Measurements from ENCODE around the gene CIDEC.
"Not testable (repeated sequence)": the region's sequence is repeated elsewhere in the genome, so short reads cannot be mapped to it uniquely, and the experiment has no call there.

Gene CIDEC

GRCh38 chr3:9901967-9902366, 21.9 kb upstream of the CIDEC start:
- no peak for DNase-seq

- not testable (repeated sequence) for DNase-seq
Measured at GRCh38 chr3:9900965-9901415, 20.9 kb upstream of the CIDEC start.

- no peak for DNase-seq
Measured at GRCh38 chr3:9899289-9899791, 19.3 kb upstream of the CIDEC start.

- no peak for DNase-seq
Measured at GRCh38 chr3:9898467-9899241, 18.6 kb upstream of the CIDEC start.

- no peak for DNase-seq
Measured at GRCh38 chr3:9897408-9898372, 17.6 kb upstream of the CIDEC start.

- not testable (repeated sequence) for DNase-seq
Measured at GRCh38 chr3:9896755-9897407, 16.8 kb upstream of the CIDEC start.

GRCh38 chr3:9895715-9896114, 15.7 kb upstream of the CIDEC start:
- DNase-seq, result not testable (repeated sequence)

- no peak for DNase-seq
Measured at GRCh38 chr3:9893739-9894138, 13.7 kb upstream of the CIDEC start.

- peak in 1 of 3 donors; percentile 14 for DNase-seq
Measured at GRCh38 chr3:9891072-9891622, 11.1 kb upstream of the CIDEC start.

- peak; percentile 92 to 95 (median 95) for DNase-seq
Measured at GRCh38 chr3:9890249-9891071, 10.4 kb upstream of the CIDEC start, which contains the start of gene JAGN1. Gene JAGN1, plus strand, starts transcription at chr3:9890610. Its CDS starts 113 bp downstream, at chr3:9890723.

GRCh38 chr3:9889405-9889804, 9.4 kb upstream of the CIDEC start:
- no peak for DNase-seq

GRCh38 chr3:9888540-9888939, 8.5 kb upstream of the CIDEC start:
- DNase-seq, result no peak

GRCh38 chr3:9887480-9887879, 7.4 kb upstream of the CIDEC start:
- DNase-seq, result peak; percentile 11 to 25 (median 15)

- DNase-seq, result no peak
Measured at GRCh38 chr3:9886328-9886727, 6.3 kb upstream of the CIDEC start.

- DNase-seq, result no peak
Measured at GRCh38 chr3:9884555-9885165, 4.6 kb upstream of the CIDEC start.

- no peak for DNase-seq
Measured at GRCh38 chr3:9883706-9884554, 3.9 kb upstream of the CIDEC start.

GRCh38 chr3:9881441-9881840, 1.4 kb upstream of the CIDEC start:
- no peak for DNase-seq

- DNase-seq, result no peak
Measured at GRCh38 chr3:9878700-9879099, 1.4 kb downstream of the CIDEC start.

GRCh38 chr3:9876991-9877390, 3.1 kb downstream of the CIDEC start:
- no peak for DNase-seq

GRCh38 chr3:9876255-9876654, 3.8 kb downstream of the CIDEC start:
- DNase-seq, result not testable (repeated sequence)

Data from suppressor macrophage treated with lipopolysaccharide for 1 hour (primary cell).